GM10266 (cell line): ENCODE results near the gene TMEM91.
"Not testable (repeated sequence)": the region's sequence is repeated elsewhere in the genome, so short reads cannot be mapped to it uniquely, and the experiment has no call there.

ENCODE experiments used
- DNase-seq: peaks from one replicate; pipeline ENCODE4 v3.0.0; 2012; ENCODE audit errors: extremely low spot score
- CTCF ChIP-seq: IDR thresholded peaks from 2 replicates; pipeline ENCODE4 v1.5.1; 2012; ENCODE audit warnings: mild to moderate bottlenecking, low read depth; ENCODE audit not compliant: control insufficient read depth, insufficient read depth; ENCODE audit errors: missing control alignments

Gene TMEM91

DNA sequence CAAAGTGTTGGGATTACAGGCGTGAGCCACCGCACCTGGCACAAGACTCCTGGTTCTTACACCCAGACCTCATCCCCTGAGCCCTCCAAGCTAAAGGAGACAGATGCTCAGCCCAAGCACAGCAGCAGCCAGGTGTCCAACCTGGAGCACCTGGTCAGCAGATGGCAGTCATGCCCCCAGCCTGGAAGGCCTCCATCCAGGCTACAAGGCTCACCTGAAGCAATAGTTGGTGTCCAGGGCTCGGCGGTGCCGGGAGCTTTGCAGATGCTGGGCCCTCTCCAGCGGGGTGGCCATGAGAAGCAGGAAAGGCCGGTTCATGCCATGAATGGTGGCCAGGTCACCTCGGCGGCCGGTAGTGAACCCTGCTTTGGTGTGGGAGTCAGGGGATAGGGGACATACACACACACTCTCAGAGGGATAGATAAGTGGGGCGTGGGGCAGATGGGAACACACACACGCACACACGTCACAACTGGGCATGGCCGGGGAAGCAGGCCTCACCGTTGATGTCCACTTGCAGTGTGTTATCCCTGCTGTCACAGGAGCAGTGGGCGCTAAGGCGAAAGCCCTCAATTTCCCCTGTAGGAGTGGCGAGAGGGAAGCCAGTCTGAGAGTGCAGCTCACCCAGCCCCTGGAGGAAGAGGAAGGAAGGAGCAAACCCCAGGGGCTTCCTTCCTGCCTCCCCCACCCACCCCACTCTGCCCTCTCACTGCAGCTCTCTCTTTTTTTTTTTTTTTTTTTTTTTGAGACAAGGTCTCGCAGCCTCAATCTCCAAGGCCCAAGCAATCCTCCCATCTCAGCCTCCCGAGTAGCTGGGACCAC is 34.5 kb upstream of the TMEM91 start:
- no peak for TF ChIP-seq CTCF
- DNase-seq = no peak

DNA sequence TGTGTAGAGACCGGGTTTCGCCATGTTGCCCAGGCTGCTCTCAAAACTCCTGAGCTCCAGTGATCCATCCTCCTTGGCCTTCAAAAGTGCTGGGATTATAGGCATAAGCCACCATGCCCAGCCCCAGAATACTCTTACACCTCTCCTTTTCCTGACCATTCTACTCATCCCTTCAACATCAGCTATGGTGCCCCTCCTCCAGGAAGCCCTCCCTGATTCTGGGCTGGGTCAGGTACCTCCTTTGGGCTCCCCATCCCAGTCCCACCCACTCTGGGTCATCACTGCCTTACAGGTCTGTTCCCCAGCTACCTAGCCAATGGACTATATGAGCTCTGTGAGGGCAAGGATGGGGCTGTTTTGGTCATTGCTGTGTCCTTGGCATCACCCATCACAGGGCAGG is 32.2 kb upstream of the TMEM91 start:
- DNase-seq = no peak
- TF ChIP-seq CTCF = no peak

- DNase-seq = not testable (repeated sequence)
Observed at GRCh38 chr19:41346916-41347315, 29.4 kb upstream of the TMEM91 start.

DNA sequence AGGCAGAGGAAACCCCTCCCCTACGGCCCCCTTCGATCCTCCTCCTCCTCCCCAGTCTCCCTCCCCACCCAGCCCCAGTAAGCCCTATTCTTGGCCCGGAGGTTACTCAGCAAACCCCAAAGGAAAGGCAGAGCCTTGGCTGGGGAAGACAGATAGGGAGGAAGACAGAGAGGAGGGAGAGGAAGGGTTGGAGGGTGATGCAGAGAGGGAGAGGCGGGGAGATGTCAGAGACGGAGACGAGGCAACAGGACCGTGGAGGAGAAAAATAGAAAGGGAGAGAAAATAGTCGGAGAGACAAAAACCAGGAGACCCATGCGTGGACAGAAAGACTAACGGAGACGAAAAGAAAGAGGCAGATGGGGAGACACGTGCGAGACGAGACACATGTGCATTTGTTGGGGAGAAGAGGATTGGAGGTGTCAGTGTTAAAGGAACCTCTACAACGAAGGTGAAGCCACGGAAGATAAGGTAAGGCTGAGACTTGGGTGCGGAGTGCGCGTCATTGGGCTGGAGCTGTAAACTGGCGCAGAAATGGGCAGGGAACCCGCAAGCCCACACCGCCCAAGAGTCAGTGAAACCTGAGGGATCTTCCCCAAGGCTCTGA is 25.5 kb upstream of the TMEM91 start:
- no peak for DNase-seq
- no peak for TF ChIP-seq CTCF

- no peak for TF ChIP-seq CTCF
- DNase-seq = peak; percentile 87
Observed at GRCh38 chr19:41351339-41352245, 24.7 kb upstream of the TMEM91 start.

GRCh38 chr19:41352279-41352608 is 24.1 kb upstream of the TMEM91 start:
- no peak for TF ChIP-seq CTCF
- DNase-seq = no peak

- DNase-seq = peak; percentile 87
- peak; percentile 62 for TF ChIP-seq CTCF
Observed at GRCh38 chr19:41352609-41353465, 23.5 kb upstream of the TMEM91 start.
